ENCODE measurements around the gene SCFD2. TPM values are rescaled to one million over a fixed set of nuclear protein-coding genes. Genes with fewer than 3 reads are reported as not detected.
"Not testable (repeated sequence)": the region's sequence is repeated elsewhere in the genome, so short reads cannot be mapped to it uniquely, and the experiment has no call there.

Gene SCFD2
- total and polyA plus RNA-seq, 10 of the 15 experiments (the other 5 are each of a cell fraction or from before 2014, with no cell fraction given), result 4.8 to 37.6 (median 24.9) TPM

DNA sequence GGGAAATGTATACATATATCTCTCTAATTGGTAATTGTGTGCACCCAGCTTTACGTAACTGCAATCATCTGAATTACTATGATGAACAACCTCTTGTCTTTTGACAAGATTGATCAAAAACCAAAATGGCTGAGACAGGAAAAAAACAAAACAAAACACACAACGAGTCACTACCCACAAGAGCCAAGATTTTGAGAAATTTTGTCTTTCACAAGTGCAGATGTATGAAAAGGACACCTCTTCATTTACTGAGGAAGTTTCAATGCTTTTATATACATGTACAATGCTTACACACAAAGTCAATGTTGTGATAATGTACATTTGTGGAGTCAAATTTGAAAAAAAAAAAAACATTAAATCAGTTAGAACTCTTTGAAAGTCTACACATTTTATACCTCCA, 224.6 kb downstream of the SCFD2 start:
- Histone ChIP-seq H3K79me2 (ENCODE audit: control insufficient read depth, insufficient read depth, low read length) (no peaks in the 10 kb centered on the region), H3K9me3 (replicated peaks; ENCODE audit: control insufficient read depth, insufficient read depth, low read length) (no peaks in the 10 kb centered on the region; the same call in 2 of the 3 replicates), H3K36me3 (ENCODE audit: control insufficient read depth in 2 of 2, insufficient read depth in 2 of 2, low read length in 1 of 2) (peaks cover 0 to 3% of the 10 kb centered on the region in 2 experiments; a peak in 3 of 4 replicates), H3K4me3 (no peak overlapping the region), H3K27ac (ENCODE audit: control insufficient read depth, insufficient read depth) (no peak overlapping the region), H3K9ac (ENCODE audit: control insufficient read depth, insufficient read depth, low read length) (no peak overlapping the region), H3K4me2 (ENCODE audit: control insufficient read depth, insufficient read depth) (no peak overlapping the region), H3K27me3 (replicated peaks in 1 of 2; ENCODE audit: control insufficient read depth in 2 of 2, insufficient read depth in 2 of 2, low read length in 1 of 2) (no peaks in the 10 kb centered on the region), H2AFZ (ENCODE audit: control insufficient read depth, low read depth, low read length) (no peak overlapping the region), H4K20me1 (ENCODE audit: control insufficient read depth, insufficient read depth) (no peaks in the 10 kb centered on the region), H3K4me1 (ENCODE audit: control insufficient read depth, insufficient read depth, low read length) (no peaks in the 10 kb centered on the region)
- TF ChIP-seq CBFB (IDR thresholded peaks at IDR 0.05; ENCODE audit: low read depth) (no peak), YY1 (IDR thresholded peaks at IDR 0.05; ENCODE audit: low read depth, low read length) (no peak), TBL1XR1 (IDR thresholded peaks at IDR 0.05; ENCODE audit: low read depth, low read length) (no peak), SUZ12 (IDR thresholded peaks at IDR 0.05; ENCODE audit: unreplicated experiment) (no peak), KAT2A (conservative IDR thresholded peaks at IDR 0.05; ENCODE audit: control insufficient read depth, low read depth, low read length) (no peak), HDAC2 (IDR thresholded peaks at IDR 0.05) (no peak), POU2F2 (IDR thresholded peaks at IDR 0.05; ENCODE audit: borderline replicate concordance, low read depth, low read length) (no peak), RBBP5 (conservative IDR thresholded peaks at IDR 0.05) (no peak), SUPT20H (IDR thresholded peaks at IDR 0.05; ENCODE audit: borderline replicate concordance, control insufficient read depth, low read depth, low read length) (no peak), NR2C1 (IDR thresholded peaks at IDR 0.05) (no peak), TARDBP (IDR thresholded peaks at IDR 0.05; ENCODE audit: borderline replicate concordance) (no peak), NR2C2 (IDR thresholded peaks at IDR 0.05; ENCODE audit: borderline replicate concordance, control insufficient read depth, insufficient read length, low read depth) (no peak)
- TF ChIP-seq, protein P1, sequence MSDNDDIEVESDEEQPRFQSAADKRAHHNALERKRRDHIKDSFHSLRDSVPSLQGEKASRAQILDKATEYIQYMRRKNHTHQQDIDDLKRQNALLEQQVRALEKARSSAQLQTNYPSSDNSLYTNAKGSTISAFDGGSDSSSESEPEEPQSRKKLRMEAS (IDR thresholded peaks at IDR 0.05; ENCODE audit: low read depth, low read length), result no peak
- TF ChIP-seq, protein P2, sequence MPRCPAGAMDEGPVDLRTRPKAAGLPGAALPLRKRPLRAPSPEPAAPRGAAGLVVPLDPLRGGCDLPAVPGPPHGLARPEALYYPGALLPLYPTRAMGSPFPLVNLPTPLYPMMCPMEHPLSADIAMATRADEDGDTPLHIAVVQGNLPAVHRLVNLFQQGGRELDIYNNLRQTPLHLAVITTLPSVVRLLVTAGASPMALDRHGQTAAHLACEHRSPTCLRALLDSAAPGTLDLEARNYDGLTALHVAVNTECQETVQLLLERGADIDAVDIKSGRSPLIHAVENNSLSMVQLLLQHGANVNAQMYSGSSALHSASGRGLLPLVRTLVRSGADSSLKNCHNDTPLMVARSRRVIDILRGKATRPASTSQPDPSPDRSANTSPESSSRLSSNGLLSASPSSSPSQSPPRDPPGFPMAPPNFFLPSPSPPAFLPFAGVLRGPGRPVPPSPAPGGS (IDR thresholded peaks at IDR 0.05; ENCODE audit: borderline replicate concordance, insufficient read depth, low read depth, low read length, poor library complexity, severe bottlenecking), result no peak
- TF ChIP-seq, protein P3, sequence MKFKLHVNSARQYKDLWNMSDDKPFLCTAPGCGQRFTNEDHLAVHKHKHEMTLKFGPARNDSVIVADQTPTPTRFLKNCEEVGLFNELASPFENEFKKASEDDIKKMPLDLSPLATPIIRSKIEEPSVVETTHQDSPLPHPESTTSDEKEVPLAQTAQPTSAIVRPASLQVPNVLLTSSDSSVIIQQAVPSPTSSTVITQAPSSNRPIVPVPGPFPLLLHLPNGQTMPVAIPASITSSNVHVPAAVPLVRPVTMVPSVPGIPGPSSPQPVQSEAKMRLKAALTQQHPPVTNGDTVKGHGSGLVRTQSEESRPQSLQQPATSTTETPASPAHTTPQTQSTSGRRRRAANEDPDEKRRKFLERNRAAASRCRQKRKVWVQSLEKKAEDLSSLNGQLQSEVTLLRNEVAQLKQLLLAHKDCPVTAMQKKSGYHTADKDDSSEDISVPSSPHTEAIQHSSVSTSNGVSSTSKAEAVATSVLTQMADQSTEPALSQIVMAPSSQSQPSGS (IDR thresholded peaks at IDR 0.05; ENCODE audit: low read length), result no peak
- ChIA-PET POLR2A (no interaction called here), CTCF (no interaction called here), RAD21 (ENCODE audit: unreplicated experiment) (no interaction called here), SMC1A (ENCODE audit: uncharacterized antibody, unreplicated experiment) (no interaction called here)
- in situ Hi-C loops (cut with MboI) (no loop called here), intact Hi-C loops (cut with micrococcal nuclease; ENCODE audit: unreplicated experiment) (no loop called here)
- FAIRE-seq (no peak), DNase-seq (ENCODE audit: low read depth, low spot score) (no peak), ATAC-seq (no peak)
- 55% methylated on average over 2 of the region's 2 CpGs for whole genome bisulfite sequencing (ENCODE audit: insufficient coverage, insufficient replicate concordance, low lambda C conversion rate, missing lambda C conversion rate)
- no TSS peak for BruUV-seq (replicated peaks)

DNA sequence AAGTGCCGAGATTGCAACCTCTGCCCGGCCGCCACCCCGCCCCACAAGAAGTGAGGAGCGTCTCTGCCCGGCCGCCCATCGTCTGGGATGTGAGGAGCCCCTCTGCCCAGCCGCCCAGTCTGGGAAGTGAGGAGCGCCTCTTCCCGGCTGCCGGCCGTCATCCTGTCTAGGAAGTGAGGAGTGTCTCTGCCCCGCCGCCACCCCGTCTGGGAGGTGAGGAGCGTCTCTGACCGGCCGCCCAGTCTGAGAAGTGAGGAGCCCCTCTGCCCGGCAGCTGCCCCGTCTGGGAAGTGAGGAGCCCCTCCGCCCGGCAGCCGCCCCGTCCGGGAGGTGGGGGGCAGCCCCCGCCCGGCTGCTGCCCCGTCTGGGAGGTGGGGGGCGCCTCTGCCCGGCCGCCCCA, 226.6 kb downstream of the SCFD2 start:
- H3K27me3 ChIP-seq (replicated peaks in 1 of 2; ENCODE audit: control insufficient read depth in 2 of 2, insufficient read depth in 2 of 2, low read length in 1 of 2); BruUV-seq (replicated peaks); CTCF ChIA-PET; POLR2A ChIA-PET; intact Hi-C loops (cut with micrococcal nuclease; ENCODE audit: unreplicated experiment); H2AFZ ChIP-seq (ENCODE audit: control insufficient read depth, low read depth, low read length); ATAC-seq; H3K36me3 ChIP-seq (ENCODE audit: control insufficient read depth in 2 of 2, insufficient read depth in 2 of 2, low read length in 1 of 2); RAD21 ChIA-PET (ENCODE audit: unreplicated experiment); H3K4me1 ChIP-seq (ENCODE audit: control insufficient read depth, insufficient read depth, low read length); H3K4me2 ChIP-seq (ENCODE audit: control insufficient read depth, insufficient read depth); H3K9me3 ChIP-seq (replicated peaks; ENCODE audit: control insufficient read depth, insufficient read depth, low read length); DNase-seq (ENCODE audit: low read depth, low spot score); H4K20me1 ChIP-seq (ENCODE audit: control insufficient read depth, insufficient read depth); FAIRE-seq; H3K9ac ChIP-seq (ENCODE audit: control insufficient read depth, insufficient read depth, low read length); H3K27ac ChIP-seq (ENCODE audit: control insufficient read depth, insufficient read depth); SMC1A ChIA-PET (ENCODE audit: uncharacterized antibody, unreplicated experiment); H3K79me2 ChIP-seq (ENCODE audit: control insufficient read depth, insufficient read depth, low read length); in situ Hi-C loops (cut with MboI); H3K4me3 ChIP-seq: not testable (repeated sequence)
- WGBS (ENCODE audit: insufficient coverage, insufficient replicate concordance, low lambda C conversion rate, missing lambda C conversion rate), result 95% methylated on average over 22 of the region's 32 CpGs
